Mesenchymal stem cell (in vitro differentiated cells and primary cell): ENCODE measurements around the gene MZT2B.
A peak's percentile ranks its signal among the peaks of the same experiment; 100 is the strongest.

Experiments
- DNase-seq: peaks from one replicate; pipeline ENCODE4 v3.0.0-alpha.2; 2013
- H2AFZ ChIP-seq: one replicate; pipeline ENCODE4 v1.6.1; 2013; ENCODE audit warnings: low read depth, mild to moderate bottlenecking, control low read depth, inconsistent platforms, low read length, moderate library complexity
- H2AK5ac ChIP-seq: 2 replicates; pipeline ENCODE4 v1.6.1; 2013; ENCODE audit warnings: low read length, moderate library complexity, mild to moderate bottlenecking, inconsistent platforms; ENCODE audit not compliant: severe bottlenecking
- H2BK120ac ChIP-seq: one replicate; pipeline ENCODE4 v1.6.1; 2013; ENCODE audit warnings: low read depth, mild to moderate bottlenecking, inconsistent platforms, low read length, moderate library complexity
- H2BK12ac ChIP-seq, 2 experiments: one replicate each; pipeline ENCODE4 v1.6.1; 2013; ENCODE audit warnings: inconsistent platforms in 2 of 2, low read length in 2 of 2, mild to moderate bottlenecking in 2 of 2, moderate library complexity in 2 of 2, control low read depth in 1 of 2
- H2BK15ac ChIP-seq: one replicate; pipeline ENCODE4 v1.6.1; 2013; ENCODE audit warnings: mild to moderate bottlenecking, low read depth, inconsistent platforms; ENCODE audit not compliant: poor library complexity, severe bottlenecking
- H2BK5ac ChIP-seq: 2 replicates; pipeline ENCODE4 v1.6.1; 2013; ENCODE audit warnings: low read depth, mild to moderate bottlenecking, low read length, control low read depth, inconsistent platforms; ENCODE audit not compliant: poor library complexity, severe bottlenecking
- H3K14ac ChIP-seq, 2 experiments: one replicate each; pipeline ENCODE4 v1.6.1; 2013; ENCODE audit warnings: inconsistent platforms in 2 of 2, low read length in 2 of 2, control low read depth in 1 of 2, mild to moderate bottlenecking in 1 of 2, moderate library complexity in 1 of 2
- H3K18ac ChIP-seq, 2 experiments: one replicate each; pipeline ENCODE4 v1.6.1; 2013; ENCODE audit warnings: inconsistent platforms in 2 of 2, low read length in 2 of 2, control low read depth in 1 of 2, low read depth in 1 of 2, mild to moderate bottlenecking in 1 of 2
- H3K23ac ChIP-seq, 2 experiments: one replicate each; pipeline ENCODE4 v1.6.1; 2013; ENCODE audit warnings: inconsistent platforms in 2 of 2, low read length in 2 of 2, mild to moderate bottlenecking in 2 of 2, moderate library complexity in 2 of 2, control low read depth in 1 of 2
- H3K27ac ChIP-seq: 2 replicates; pipeline ENCODE4 v1.5.1; 2013; ENCODE audit warnings: mild to moderate bottlenecking, moderate library complexity, low read length, control low read depth, inconsistent platforms; ENCODE audit not compliant: poor library complexity, severe bottlenecking
- H3K27me3 ChIP-seq, 2 experiments: 2 replicates each; pipeline versions ENCODE4 v1.6.1 to v1.7.0; 2013; ENCODE audit warnings: low read length in 2 of 2, mild to moderate bottlenecking in 2 of 2, moderate library complexity in 2 of 2, control low read depth in 1 of 2, inconsistent platforms in 1 of 2; ENCODE audit not compliant: control insufficient read depth in 1 of 2, insufficient read depth in 1 of 2
- H3K36me3 ChIP-seq, 2 experiments: 2 replicates each; pipeline versions ENCODE4 v1.6.1 to v1.7.0; 2013; ENCODE audit warnings: low read length in 2 of 2, control low read depth in 1 of 2, inconsistent platforms in 1 of 2, low read depth in 1 of 2, mild to moderate bottlenecking in 1 of 2; ENCODE audit not compliant: insufficient read depth in 2 of 2, control insufficient read depth in 1 of 2
- H3K4ac ChIP-seq, 2 experiments: one replicate each; pipeline ENCODE4 v1.6.1; 2013; ENCODE audit warnings: inconsistent platforms in 2 of 2, low read length in 2 of 2, mild to moderate bottlenecking in 2 of 2, moderate library complexity in 2 of 2, control low read depth in 1 of 2, low read depth in 1 of 2
- H3K4me1 ChIP-seq: 2 replicates; pipeline ENCODE4 v1.6.1; 2013; ENCODE audit warnings: low read depth, low read length, control low read depth; ENCODE audit not compliant: control insufficient read depth, insufficient read depth
- H3K4me2 ChIP-seq: 2 replicates; pipeline ENCODE4 v1.6.1; 2013; ENCODE audit warnings: low read length, mild to moderate bottlenecking, inconsistent platforms; ENCODE audit not compliant: poor library complexity, severe bottlenecking
- H3K4me3 ChIP-seq, 2 experiments: 2 replicates each; pipeline versions ENCODE4 v1.5.1 to v1.7.0; 2013; ENCODE audit warnings: low read length in 2 of 2, mild to moderate bottlenecking in 2 of 2, control low read depth in 1 of 2, low read depth in 1 of 2; ENCODE audit not compliant: insufficient read depth in 1 of 2
- H3K79me1 ChIP-seq: replicated peaks from 2 replicates; pipeline ENCODE4 v1.6.1; 2013; ENCODE audit warnings: mild to moderate bottlenecking, control low read depth, low read length, inconsistent platforms; ENCODE audit not compliant: poor library complexity, severe bottlenecking
- H3K9ac ChIP-seq: 2 replicates; pipeline ENCODE4 v1.7.0; 2013; ENCODE audit warnings: mild to moderate bottlenecking, low read length, moderate library complexity
- H3K9me3 ChIP-seq: 2 replicates; pipeline ENCODE4 v1.7.0; 2013; ENCODE audit warnings: mild to moderate bottlenecking, low read length; ENCODE audit not compliant: control insufficient read depth
- H4K8ac ChIP-seq: one replicate; pipeline ENCODE4 v1.6.1; 2013; ENCODE audit warnings: inconsistent platforms, mild to moderate bottlenecking, low read length, moderate library complexity
- H4K91ac ChIP-seq: one replicate; pipeline ENCODE4 v1.6.1; 2013; ENCODE audit warnings: mild to moderate bottlenecking, low read length, inconsistent platforms
- WGBS: methylation state at CpG from one replicate; pipeline ENCODE4 v1.1.7; 2013; ENCODE audit warnings: mixed read lengths; 5-methylcytosine and 5-hydroxymethylcytosine counted together

MZT2B gene

DNA sequence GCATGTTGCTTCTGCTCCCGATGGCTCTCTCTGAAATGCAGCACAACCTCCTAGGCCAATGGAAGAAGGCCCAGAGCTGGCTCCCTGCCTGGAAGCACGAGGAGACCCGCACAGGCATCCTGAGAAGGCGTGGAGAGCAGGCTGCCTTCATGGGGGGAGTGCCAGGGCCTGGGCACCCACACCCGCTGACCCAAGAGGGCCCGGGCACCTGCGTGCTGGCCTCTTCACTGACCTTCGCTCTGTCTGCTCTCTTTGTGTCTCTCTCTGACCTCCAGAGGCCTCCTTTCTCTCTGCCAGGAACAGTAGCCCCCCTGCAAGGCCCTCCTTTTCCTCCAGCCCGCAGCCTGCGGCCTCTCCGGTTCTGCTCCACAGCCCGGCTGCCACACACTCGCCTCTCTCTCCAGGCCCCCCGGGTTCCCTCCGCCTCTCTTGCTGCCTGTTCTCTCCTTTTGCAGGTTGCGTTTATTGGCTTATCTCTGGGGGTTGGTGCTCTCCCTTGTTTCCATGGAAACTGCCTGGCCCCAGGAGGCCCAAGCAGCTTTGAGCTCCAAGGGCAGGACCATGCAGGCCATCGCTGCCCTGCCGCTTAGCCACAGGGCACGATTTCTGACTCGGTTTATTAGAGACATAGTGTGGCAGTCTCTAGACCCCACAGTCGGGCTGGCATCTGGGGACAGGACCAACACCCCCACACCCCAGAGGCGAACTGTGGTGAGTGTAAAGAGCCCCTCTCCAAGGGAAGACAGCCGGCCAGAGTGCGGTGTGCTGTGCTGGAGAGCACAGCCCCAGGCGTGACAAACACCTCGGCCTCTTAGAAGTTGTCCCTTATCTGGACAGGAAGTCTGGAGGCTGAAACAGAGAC is 1.7 kb downstream of the MZT2B start:
- H3K4me2 ChIP-seq: peak overlapping the region; percentile 86
- no peaks in the 10 kb centered on the region for H3K9me3 ChIP-seq
- no peak overlapping the region for H4K91ac ChIP-seq
- peak overlapping the region in 1 of 2 experiments; percentile 94 for H3K4me3 ChIP-seq
- H3K23ac ChIP-seq: no peak overlapping the region
- H3K14ac ChIP-seq: no peak overlapping the region
- no peak overlapping the region for H2AFZ ChIP-seq
- peak overlapping the region; percentile 66 for H4K8ac ChIP-seq
- H2BK15ac ChIP-seq: no peak overlapping the region
- no peak overlapping the region for H3K4ac ChIP-seq
- no peaks in the 10 kb centered on the region for H3K27me3 ChIP-seq
- peak; percentile 19 for DNase-seq
- 69% methylated on average over 26 of the region's 26 CpGs for WGBS
- peak overlapping the region in 1 of 2 experiments; percentile 49 for H3K18ac ChIP-seq
- H2AK5ac ChIP-seq: no peak overlapping the region
- peaks cover 16% of the 10 kb centered on the region for H3K79me1 ChIP-seq
- no peak overlapping the region for H2BK5ac ChIP-seq
- H3K9ac ChIP-seq: peak overlapping the region; percentile 87
- no peak overlapping the region for H2BK12ac ChIP-seq
- peaks cover 0 to 23% of the 10 kb centered on the region in 2 experiments for H3K36me3 ChIP-seq
- H2BK120ac ChIP-seq: no peak overlapping the region
- H3K27ac ChIP-seq: peak overlapping the region; percentile 55
- H3K4me1 ChIP-seq: peaks cover 36% of the 10 kb centered on the region

DNA sequence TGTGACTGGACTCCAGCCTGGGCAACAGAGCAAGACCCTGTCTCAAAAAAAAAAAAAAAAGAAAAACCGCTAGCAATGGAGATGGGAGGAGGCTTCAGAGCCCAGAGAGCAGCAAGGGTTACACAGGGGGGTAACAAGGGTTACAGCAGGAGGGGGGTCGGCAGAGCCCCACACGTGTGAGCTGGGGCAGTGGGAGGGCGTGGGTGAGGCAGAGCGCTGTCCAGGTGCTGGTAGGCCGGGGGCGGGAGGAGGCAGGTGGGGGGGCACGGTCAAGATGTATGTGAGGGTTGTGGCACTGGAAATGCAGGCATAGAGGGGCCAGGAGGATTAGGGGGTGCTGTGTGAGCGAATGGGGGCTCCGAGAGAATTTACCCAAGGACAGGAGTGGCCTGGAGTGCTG is 3.4 kb downstream of the MZT2B start:
- 98% methylated on average over 2 of the region's 10 CpGs for WGBS
- Histone ChIP-seq H4K91ac (no peak overlapping the region), H3K4ac (no peak overlapping the region), H3K36me3 (peaks cover 0 to 32% of the 10 kb centered on the region in 2 experiments), H3K9ac (no peak overlapping the region), H3K4me2 (no peak overlapping the region), H3K27ac (no peak overlapping the region), H4K8ac (no peak overlapping the region), H3K79me1 (peaks cover 25% of the 10 kb centered on the region), H2BK12ac (no peak overlapping the region), H2BK15ac (no peak overlapping the region), H3K18ac (no peak overlapping the region), H3K4me1 (peaks cover 28% of the 10 kb centered on the region), H3K27me3 (no peaks in the 10 kb centered on the region), H2AK5ac (no peak overlapping the region), H2AFZ (no peak overlapping the region), H3K23ac (no peak overlapping the region), H3K9me3 (no peaks in the 10 kb centered on the region), H3K4me3 (no peak overlapping the region), H3K14ac (no peak overlapping the region), H2BK5ac (no peak overlapping the region), H2BK120ac (no peak overlapping the region)
- DNase-seq: no peak

GRCh38 chr2:130185896-130186295 is 3.8 kb downstream of the MZT2B start:
- Histone ChIP-seq H3K9me3 (no peaks in the 10 kb centered on the region), H2AK5ac (no peak overlapping the region), H3K4me2 (no peak overlapping the region), H3K14ac (no peak overlapping the region), H3K27ac (no peak overlapping the region), H2BK5ac (no peak overlapping the region), H2BK12ac (no peak overlapping the region), H3K4me1 (peaks cover 27% of the 10 kb centered on the region), H3K9ac (no peak overlapping the region), H4K91ac (no peak overlapping the region), H2BK15ac (no peak overlapping the region), H3K18ac (no peak overlapping the region), H3K4me3 (no peak overlapping the region), H2BK120ac (no peak overlapping the region), H3K4ac (no peak overlapping the region), H2AFZ (no peak overlapping the region), H3K79me1 (peaks cover 25% of the 10 kb centered on the region), H3K23ac (no peak overlapping the region), H4K8ac (no peak overlapping the region), H3K27me3 (no peaks in the 10 kb centered on the region), H3K36me3 (peaks cover 0 to 33% of the 10 kb centered on the region in 2 experiments)
- no peak for DNase-seq
- 96% methylated on average over 4 of the region's 4 CpGs for WGBS

DNA sequence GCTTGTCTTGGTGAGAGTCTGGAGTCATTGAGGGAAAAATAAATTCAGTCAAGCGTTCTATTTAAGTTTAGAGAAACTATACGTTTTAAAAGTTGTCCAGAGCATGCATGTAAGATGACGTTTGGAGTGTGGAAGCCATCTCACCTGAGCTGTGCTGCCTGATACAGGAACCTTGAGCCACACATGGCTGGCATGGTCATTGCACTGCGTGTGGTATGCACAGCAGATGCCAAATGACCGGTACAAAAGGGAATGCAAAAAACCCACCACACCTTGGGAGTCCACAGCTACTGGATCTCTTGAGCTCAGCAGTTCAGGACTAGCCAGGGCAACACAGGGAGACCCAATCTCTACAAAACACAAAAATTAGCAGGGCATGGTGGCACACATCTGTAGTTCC is 4.3 kb downstream of the MZT2B start:
- no peak overlapping the region for H2AFZ ChIP-seq
- no peak overlapping the region for H3K27ac ChIP-seq
- no peak overlapping the region for H4K8ac ChIP-seq
- H3K4me2 ChIP-seq: no peak overlapping the region
- no peak overlapping the region for H2AK5ac ChIP-seq
- peaks cover 25% of the 10 kb centered on the region for H3K79me1 ChIP-seq
- no peak overlapping the region for H2BK5ac ChIP-seq
- H2BK120ac ChIP-seq: no peak overlapping the region
- H3K14ac ChIP-seq: no peak overlapping the region
- 96% methylated on average over 5 of the region's 5 CpGs for WGBS
- H3K23ac ChIP-seq: no peak overlapping the region
- no peak overlapping the region for H4K91ac ChIP-seq
- DNase-seq: no peak
- no peak overlapping the region for H2BK12ac ChIP-seq
- no peak overlapping the region for H2BK15ac ChIP-seq
- no peaks in the 10 kb centered on the region for H3K27me3 ChIP-seq
- H3K36me3 ChIP-seq: peaks cover 0 to 37% of the 10 kb centered on the region in 2 experiments
- no peaks in the 10 kb centered on the region for H3K9me3 ChIP-seq
- no peak overlapping the region for H3K9ac ChIP-seq
- H3K4me3 ChIP-seq: no peak overlapping the region
- no peak overlapping the region for H3K4ac ChIP-seq
- H3K18ac ChIP-seq: no peak overlapping the region
- H3K4me1 ChIP-seq: peaks cover 27% of the 10 kb centered on the region
